Hippocampal formation (tissue), 2 donors: ENCODE results near the gene CHRNA5.
"Not testable (repeated sequence)": the region's sequence is repeated elsewhere in the genome, so short reads cannot be mapped to it uniquely, and the experiment has no call there.

Experiments
- DNase-seq, 2 donors: peaks; one replicate each; lab custom pipeline; 2025; lab: John Stamatoyannopoulos, UW

The CHRNA5 gene

DNA sequence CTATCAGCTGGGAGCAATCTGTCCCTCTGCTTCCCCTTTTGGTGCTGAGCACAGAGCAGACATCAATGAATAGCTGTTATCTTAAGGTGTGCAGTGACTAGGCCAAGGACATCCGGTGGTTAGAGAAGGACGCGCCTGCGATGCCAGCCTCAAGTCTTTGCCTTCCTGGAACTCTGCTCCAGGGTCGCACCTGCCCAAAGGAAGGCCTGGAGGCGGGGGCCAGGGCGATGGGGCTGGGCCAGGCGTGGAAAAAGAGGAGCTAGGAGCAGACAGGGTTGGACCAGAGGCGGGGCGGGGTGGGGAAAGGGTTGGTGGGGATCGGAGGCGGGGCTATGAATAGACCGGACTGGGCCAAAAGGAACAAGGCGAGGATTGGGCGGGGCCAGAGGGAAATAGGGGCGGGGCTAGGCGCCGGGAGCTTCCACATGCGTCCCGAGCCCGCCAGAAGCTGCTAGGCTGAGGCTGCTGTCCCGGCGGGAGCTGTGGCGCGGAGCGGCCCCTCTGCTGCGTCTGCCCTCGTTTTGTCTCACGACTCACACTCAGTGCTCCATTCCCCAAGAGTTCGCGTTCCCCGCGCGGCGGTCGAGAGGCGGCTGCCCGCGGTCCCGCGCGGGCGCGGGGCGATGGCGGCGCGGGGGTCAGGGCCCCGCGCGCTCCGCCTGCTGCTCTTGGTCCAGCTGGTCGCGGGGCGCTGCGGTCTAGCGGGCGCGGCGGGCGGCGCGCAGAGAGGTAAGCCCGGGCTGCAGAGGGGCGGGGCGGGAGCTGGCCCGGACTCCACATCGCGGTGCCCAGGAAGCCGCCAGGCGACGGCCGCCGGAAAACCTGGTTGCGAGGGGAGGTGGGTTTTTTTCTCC is at the start of gene CHRNA5:
Gene CHRNA5, plus strand, starts transcription at position 424 of the 854 bp plus-strand sequence. Its CDS starts 200 bp downstream, at position 624.
- DNase-seq: peak in 1 of 2 donors; percentile 26

DNA sequence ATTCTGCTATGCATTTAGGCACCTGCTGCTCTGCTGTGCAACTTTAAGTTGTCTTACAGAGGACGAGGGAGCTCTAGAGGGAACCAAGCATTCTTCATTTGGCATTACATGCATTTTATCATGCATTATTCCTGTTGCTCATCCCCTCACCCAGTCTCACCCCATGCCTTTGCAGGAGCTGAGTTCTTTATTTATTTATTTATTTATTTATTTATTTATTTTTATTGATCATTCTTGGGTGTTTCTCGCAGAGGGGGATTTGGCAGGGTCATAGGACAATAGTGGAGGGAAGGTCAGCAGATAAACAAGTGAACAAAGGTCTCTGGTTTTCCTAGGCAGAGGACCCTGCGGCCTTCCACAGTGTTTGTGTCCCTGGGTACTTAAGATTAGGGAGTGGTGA is 45.3 kb upstream of the CHRNA5 start:
- not testable (repeated sequence) for DNase-seq

DNA sequence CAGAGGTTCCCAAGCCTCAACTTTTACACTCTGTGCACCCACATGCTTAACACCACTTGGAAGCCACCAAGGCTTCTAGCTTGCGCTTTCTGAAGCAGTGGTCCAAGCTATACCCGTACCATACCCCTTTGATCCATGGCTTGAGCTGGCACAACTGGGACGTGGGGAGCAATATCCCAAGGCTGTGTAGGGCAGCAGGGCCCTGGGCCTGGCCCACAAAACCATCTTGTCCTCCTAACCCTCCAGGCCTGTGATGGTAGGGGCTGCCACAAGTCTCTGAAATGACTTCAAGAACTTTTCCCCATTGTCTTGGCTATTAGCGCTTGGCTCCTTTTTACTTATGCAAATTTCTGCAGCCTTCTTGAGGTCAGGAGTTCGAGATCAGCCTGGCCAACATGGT is 41.1 kb upstream of the CHRNA5 start:
- DNase-seq: no peak

DNA sequence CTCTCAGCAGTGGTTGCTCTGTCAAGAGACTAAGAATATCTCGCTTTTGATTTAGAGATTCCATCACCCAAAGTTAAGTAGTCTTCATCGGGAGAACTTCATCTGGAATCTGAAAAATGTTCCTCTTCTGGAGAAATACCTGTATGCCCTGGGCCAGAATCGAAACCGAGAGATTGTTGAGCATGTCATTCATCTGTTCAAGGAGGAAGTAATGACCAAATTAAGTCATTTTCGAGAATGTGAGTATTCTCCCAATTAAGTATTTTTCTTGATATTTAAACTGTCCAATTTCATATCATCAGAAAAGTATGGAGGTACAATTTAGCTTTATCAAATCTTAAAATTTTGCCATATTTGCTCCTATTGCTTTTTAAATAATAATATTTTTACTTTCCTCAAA is 38.0 kb upstream of the CHRNA5 start:
- no peak for DNase-seq

DNA sequence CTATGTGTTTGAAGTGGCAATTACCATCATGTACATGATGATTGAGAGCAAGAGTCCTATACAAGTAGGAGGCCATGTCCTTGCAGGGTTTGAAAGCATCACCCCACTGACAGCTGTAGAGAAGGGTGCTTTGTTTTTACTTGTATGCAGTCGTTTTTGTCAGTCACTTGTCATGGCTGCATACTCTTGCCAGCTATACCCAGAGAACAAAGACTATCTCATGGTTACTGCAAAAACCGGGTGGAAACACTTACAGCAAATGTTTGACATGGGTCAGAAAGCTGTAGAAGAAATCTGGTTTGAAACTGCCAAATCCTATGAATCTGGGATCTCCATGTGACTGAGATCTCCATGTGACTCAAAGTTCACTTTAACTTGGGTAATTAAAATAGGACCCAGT is 32.0 kb upstream of the CHRNA5 start:
- DNase-seq: peak; percentile 6 to 57

DNA sequence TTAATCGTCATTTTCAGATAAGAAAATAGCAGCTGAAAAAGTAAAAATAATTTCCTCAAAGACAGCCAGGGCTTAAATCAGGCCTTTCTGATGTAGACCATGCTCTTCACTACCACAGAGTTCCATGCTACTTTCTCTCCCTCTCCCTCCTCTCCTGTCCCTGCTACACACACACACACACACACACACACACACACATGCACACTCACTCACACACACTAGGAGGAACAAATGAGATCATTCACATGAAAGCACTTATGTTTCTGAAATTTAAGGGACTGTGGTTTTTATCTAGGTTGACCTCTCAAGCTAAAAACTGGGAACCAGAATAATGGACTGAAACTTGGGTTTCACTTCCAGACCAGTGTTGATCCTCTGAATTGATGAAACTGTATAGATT is 29.2 kb upstream of the CHRNA5 start:
- DNase-seq: no peak

DNA sequence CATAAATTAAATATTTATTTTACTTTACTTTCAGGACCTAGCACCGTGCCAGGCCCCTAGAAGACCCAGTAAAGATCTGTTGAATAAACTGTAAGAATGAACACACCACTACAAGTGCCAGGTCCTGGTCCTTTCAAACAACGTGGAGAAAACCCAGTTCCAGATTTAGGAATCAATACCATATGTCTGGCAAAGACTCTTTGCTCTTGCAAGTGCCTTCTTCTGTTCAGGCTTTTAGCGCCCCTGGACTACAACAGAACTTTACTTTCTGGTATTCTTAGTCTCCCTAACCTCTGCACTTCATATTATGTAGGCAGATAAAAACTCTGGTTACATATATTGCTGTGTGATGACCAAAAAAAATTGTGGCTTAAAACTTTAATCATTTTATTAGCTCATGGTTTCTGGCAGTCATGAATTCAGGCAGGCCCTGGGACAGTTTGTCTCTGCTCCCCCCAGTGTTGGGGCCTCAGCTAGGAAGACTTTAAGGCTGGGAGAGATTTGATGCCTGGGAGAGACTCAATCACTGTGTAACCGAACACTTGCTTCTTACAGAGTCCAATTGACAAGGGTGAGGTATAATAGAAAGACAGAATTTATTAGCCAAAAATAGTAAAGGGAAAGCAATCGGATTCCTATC is 27.9 kb upstream of the CHRNA5 start:
- no peak for DNase-seq

DNA sequence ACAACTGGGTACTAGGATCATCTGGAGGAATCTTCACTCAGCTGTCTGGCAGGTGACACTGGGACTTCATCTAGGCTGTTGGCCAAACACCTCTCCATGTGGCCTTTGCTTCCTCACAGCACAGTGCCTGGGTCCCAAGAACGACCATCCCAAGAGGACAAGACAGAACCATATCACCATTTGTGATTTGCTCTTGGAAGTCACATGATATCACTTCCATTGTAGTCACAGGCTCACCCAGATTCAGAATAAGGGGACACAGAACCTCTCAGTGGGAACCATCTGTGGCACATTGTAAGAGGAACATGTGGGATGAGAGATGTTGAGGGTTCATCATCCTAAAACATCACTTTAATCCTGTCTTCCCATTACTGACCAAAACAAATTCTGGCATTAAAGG is 27.0 kb upstream of the CHRNA5 start:
- no peak for DNase-seq

DNA sequence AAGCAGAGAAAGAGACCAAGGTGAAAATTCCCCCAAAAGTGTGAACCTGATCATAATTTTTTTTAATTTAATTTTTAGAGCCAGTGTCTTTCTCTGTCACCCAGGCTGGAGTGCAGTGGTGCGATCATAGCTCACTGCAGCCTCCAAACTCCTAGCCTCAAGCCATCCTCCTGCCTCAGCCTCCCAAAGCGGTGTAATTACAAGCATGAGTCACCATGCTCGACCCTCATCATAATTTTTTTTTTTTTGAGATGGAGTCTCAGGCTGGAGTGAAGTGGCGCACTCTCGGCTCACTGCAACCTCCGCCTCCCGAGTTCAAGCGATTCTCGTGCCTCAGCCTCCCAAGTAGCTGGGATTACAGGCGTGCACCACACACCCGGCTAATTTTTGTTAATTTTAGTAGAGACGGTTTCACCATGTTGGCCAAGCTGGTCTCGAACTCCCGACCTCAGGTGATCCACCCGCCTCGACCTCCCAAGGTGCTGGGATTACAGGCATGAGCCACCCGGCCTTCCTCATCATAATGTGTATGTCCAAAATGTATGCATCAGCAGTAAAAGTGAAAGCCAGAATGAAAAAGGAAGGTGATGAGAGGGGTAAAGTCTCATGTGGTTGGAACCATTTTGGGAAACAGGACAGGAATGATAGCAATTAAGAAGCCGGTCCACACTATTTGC is 25.7 kb upstream of the CHRNA5 start:
- DNase-seq: not testable (repeated sequence)

DNA sequence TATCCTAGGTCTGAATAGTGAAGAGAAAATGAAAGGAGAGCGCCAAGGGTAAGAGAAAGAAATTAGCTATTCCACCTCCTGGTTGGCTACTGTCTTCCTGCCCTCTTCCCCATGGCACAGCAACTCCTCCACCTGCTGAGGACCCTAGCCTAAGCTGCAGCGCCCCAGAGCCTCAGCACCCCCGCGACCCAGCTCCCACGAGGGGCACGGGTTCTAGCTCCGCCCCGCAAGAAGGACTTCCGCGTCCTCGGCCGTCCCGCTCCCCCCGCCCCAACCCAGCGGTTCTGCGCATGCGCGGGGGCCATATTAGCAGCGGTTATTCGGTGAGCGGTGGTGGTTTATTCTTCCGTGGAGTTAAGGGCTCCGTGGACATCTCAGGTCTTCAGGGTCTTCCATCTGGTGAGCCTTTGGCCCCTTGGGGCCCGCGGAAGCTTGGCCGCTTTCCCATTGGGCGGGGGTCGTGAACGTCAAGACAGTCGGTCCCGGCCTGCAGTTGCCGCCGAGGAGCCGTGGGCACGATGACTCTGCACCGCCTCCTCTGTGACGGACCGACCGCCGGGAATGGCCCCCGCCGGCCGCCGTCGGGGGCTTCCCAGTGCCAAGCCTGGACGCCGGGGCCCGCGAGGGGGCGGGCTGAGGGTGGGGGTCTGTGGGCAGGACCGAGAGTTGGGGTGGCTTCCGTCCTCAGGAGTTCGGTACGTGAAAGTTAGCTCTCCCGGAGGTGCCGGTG is 25.0 kb upstream of the CHRNA5 start, which contains the start of gene PSMA4:
Gene PSMA4, plus strand, starts transcription at position 304 of the 730 bp plus-strand sequence. CDS start 1,484 bp downstream, outside the sequence.
- peak; percentile 86 for DNase-seq

DNA sequence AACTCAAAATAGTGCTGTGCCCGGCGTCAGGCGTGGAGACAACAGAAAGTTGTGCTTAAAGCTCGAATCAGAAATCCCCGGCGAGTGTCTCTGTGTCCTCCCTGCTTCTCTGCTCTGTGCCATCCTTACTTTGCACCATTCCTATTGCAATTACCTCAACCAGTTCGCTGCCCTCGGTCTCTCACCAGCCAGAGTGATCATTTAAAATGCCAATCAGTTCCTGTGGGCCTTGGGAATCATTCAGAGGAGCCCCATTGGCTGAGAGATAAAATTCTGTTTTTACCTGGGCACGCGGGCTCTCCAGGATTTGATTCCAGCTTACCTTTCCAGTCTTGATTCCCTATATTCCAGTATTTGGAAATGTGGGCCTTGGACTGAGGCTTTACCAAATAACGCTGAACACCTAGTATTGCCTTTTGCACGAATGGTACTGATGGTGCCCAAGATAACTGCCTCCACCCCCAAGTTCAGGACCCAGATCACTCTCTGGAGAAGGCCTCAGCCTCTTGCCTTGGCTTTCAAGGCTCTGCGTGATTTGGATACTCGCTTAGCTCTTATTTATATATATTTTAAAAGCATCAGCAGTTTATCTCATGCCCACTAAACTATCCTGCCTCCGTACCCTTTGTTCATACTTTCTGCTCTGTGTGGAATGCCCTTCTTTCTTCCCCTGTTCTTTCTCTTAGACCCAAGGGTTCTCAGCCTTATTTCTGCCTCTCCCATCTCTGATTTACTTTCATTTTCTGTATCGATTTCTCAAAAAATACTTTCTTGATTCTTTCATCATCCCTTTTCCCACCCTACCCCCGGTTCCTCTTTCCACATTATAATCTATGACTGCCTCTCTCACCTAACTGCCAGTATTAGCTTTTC is 24.2 kb upstream of the CHRNA5 start:
- no peak for DNase-seq

DNA sequence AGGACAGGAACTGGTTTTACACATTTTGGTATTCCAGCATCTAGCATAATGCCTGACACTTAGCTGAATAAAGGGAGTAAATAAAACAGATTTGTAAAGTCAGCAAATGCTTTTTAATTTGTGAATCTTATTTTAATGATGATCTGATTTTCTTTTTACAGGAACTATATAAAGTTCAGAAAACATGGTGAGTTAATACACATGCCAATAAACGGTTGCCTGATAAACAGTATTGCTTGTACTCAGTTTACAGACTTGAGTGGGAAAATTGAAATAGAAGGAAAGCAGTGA is 23.6 kb upstream of the CHRNA5 start:
- DNase-seq: no peak

DNA sequence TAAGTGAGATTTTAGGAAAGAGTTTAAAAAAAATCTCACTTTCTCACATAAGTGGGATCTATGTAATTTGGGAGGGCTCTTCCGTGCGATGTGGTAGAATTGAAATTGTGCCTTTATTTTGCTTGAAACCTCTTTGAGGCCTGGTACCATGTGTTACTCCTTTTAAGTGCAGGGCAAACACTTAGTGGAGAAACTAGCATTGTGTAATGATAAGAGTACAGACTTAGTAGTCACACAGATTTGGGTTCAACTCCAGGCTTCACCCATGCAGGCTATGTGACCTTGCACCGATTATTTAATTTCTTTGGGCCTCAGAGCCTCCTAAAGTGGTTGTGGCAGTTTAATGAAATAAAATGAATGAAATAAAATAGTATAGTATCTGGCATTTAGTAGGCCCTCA is 22.7 kb upstream of the CHRNA5 start:
- DNase-seq: no peak

DNA sequence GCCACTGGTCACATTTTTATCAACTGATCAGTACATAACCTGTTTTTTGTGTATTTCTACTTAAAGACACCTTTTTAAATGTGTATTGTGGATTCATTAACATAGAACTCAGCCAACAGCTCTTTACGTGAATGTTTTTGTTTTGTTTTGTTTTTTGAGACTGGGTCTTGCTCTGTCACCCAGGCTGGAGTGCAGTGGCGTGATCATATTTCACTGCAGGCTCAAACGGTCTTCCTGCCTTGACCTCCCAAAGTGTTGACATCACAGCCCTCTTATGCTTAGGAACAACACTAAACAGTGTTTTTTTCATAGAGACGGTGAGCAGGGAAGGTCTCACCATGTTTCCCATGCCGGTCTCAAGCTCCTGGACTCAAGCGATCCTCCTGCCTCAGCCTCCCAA is 15.1 kb upstream of the CHRNA5 start:
- no peak for DNase-seq

DNA sequence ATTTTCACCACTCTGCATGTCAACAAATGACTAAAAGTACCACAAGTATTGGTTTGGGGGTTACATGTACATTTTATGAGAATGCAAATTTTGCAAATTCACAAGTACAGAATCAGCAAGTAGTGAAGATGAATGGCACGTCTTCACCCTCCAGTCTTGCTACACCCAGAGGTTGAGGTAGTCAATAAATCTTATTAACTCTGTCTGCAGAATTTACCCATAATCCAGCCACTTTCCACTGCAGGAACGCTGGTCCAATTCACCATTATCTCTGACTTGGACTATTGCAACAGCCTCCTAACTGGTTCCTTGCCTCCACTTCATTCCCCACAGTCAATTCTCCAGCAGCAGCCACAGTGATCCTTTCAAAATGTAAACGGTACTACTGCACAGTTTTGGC is 14.5 kb upstream of the CHRNA5 start:
- no peak for DNase-seq

DNA sequence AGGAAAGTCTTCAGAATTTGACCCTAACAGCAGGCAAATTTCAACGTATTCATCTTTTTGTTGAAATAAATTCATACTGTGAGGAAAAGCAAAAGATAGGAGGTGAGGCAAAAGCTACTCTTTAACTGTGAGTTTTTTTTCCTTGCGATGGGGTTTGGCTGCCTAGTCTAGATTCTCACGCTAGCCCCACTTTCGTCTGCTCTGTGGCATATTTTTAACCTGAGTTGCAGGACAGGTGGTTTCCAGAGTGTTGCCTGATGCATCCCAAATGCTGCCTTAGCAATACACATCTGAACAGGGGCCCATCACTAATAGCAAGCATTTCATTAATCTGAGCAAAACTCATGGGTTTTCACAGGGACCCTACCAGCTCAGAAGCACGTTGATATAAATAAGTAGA is 13.4 kb upstream of the CHRNA5 start:
- DNase-seq: no peak

DNA sequence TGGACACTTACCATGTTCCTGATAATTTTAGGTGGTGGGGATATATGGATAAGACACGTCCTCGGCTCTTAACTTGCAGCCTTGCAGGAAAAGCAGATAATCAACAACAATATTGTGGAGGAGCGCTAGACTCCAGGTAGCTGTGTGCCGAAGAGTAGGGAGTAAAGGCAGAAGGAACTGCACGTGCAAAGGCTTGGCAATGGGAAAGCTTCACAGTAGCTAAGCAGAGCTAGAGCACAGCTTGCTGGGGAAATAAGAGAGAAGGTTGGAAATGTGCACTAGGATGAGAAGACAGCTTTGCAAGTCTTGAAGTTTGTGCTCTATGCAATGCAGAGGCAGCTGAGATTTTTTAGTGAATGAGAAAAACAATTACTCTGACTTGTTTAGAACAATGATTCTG is 12.7 kb upstream of the CHRNA5 start:
- DNase-seq: no peak

DNA sequence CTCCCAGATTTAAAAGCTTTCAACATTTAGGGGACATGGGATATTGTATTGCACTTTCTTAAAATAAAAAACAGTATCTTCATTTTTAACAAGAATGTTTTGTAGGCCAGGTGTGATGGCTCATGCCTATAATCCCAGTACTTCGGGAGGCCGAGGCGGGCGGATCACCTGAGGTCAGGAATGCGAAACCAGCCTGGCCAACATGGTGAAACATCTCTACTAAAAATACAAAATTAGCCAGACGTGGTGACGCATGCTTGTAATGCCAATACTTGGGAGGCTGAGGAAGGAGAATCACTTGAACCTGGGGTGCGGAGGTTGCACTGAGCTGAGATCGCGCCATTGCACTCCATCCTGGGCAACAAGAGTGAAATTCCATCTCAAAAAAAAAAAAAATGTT is 5.1 kb upstream of the CHRNA5 start:
- DNase-seq: not testable (repeated sequence)

DNA sequence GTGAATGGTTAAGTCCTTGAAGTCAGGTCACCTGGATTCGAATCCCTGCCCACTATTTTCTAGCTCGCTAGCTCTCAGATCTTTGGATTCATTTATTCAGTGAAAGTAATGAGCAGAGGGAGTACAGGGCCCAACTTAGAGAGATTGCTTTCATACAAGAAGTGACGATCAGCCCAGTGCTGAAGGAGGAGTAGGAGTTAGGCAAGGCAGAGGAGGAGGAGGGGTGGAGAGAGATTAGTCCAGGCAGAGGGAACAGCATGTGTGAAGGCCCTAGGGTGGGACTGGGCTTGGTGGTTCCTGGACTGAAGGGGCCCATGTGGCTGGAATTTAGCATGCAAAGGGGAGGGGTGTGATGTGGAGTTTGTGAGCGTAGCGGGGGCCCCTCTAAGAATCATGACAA is 3.8 kb upstream of the CHRNA5 start:
- DNase-seq: no peak

DNA sequence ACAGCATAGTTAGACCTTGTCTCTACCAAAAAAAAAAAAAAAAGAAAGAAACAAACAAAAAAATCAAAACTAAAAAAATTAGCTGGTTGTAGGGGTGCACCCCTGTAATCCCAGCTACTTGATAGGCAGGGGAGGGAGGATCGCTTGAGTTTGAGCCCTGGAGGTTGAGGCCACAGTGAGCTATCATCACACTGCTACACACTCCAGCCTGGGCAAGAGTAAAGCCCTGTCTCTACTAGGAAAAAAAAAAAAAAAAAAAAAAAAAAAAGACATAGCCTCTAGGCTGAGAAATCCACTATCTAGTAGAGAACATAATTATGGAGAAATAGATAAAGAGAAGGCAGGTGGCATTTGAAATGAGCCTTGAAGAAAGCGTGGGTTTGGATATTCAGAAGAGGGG is 2.2 kb upstream of the CHRNA5 start:
- no peak for DNase-seq

DNA sequence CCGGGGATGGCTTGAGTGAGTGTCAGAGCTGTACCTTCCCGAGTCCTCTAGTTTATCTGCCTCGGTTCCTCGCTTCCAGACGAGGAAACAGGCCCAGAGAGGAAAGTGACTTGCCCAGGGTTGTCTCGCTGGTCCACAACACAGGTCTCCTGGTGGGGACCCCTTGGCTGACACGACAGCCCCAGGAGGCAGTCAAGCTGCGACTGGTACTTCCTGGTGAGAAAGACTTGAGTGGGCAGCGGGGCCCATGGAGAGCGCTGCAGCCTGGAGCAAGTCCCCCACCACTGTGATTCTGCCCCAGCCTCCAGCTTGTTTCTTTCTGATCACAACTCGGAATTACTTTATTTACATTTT is 600 bp upstream of the CHRNA5 start:
- DNase-seq: no peak
